NCI-H1092 (cell line): Measurements from ENCODE around the gene RSPH10B.
A peak's percentile ranks its signal among the peaks of the same experiment; 100 is the strongest.
"Not testable (repeated sequence)": the region's sequence is repeated elsewhere in the genome, so short reads cannot be mapped to it uniquely, and the experiment has no call there.

ENCODE experiments used
- DNase-seq: peaks from one replicate; lab custom pipeline; 2025; lab: John Stamatoyannopoulos, UW

Gene RSPH10B

DNA sequence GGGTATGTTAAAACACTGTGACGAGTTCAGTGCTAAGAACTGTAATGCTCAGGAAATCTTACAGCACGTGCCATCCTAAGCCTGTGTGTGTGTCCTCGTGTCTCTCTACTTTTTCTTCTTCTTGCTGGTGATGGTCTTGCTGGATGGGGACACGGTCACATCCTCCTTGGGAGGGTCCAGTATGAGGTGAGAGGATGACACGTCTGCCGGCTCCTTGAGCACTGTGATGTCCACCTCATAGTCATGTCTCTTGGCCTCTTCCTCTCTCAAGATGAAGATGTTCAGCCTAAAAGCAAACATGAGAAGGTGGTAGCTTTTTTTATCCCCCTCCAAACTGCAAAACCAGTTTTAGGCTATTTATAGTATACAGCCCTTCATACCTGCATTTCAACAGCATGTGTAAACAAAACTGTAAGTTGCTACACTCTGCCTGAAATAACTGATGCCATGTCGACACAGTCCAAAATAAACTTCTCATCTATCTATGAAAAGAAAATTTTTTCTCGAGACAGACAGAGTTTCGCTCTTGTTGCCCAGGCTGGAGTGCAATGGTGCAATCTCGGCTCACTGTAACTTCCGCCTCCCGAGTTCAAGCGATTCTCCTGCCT, 44.1 kb downstream of the RSPH10B start:
- not testable (repeated sequence) for DNase-seq

DNA sequence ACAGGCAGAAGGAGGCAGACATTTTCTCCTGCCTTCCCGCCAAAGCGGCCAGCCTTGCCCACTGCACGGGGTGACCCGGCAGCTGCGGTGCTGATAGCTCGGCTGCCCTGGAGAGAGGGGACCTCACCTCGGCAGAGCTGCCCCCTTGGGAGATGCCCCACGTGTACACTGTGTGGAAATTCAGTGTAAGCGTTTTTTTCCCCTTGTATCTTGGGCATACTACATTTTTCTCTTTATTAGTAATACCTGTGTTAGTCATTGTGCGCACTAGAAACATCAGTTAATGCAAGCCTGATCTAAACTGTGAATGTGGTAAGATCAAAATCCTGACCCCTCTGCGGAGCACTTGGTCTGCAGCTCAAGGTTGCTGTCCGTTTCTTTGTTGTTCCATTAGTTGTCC, 45.9 kb downstream of the RSPH10B start:
- not testable (repeated sequence) for DNase-seq

- DNase-seq = not testable (repeated sequence)
Observed at GRCh38 chr7:5924180-5924579, 46.3 kb downstream of the RSPH10B start.

- not testable (repeated sequence) for DNase-seq
Observed at GRCh38 chr7:5916529-5916928, 54.0 kb downstream of the RSPH10B start.

DNA sequence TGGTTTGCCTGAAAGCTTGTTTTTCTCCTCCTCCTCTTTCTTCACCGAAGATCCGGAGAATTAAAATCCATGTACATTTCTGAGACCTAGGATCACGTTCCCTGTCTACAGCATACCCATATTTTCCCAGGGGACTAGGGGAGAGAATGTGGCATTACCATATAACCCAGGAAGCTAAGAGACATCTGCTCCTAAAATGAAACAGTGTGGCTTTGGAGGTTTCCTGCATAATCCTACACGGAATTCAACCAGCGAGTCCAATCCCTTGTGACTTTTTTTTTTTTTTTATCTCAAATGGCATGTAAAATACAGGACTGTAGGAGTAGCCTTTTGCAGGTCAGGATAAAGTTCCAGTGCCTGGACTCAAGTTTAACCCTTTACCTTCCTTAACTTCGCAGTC, 61.7 kb downstream of the RSPH10B start:
- DNase-seq = not testable (repeated sequence)

GRCh38 chr7:5904726-5905125, 65.8 kb downstream of the RSPH10B start:
- DNase-seq = not testable (repeated sequence)

GRCh38 chr7:5903002-5903401, 67.5 kb downstream of the RSPH10B start:
- not testable (repeated sequence) for DNase-seq

- peak; percentile 70 for DNase-seq
Observed at GRCh38 chr7:5898480-5899224, 71.8 kb downstream of the RSPH10B start, which contains the start of gene CCZ1. CCZ1 (plus strand) TSS chr7:5898733; CDS start chr7:5898800, 67 bp downstream.

- DNase-seq = not testable (repeated sequence)
Observed at GRCh38 chr7:5897369-5897919, 73.0 kb downstream of the RSPH10B start.

DNA sequence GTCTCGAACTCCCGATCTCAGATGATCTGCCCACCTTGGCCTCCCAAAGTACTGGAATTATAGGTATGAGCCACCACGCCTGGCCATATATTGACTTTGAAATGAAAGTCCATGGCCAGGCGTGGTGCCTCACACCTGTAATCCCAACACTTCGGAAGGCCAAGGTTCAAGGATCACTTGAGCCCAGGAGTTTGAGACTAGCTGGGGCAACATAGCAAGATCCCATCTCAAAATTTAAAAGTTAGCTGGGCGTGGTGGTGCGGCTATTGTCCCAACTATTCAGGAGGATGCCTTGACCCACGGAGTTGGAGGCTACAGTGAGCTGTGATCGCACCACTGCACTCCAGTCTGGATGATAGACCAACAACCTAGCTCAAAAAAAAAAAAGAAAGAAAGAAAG, 78.0 kb downstream of the RSPH10B start:
- DNase-seq = no peak

DNA sequence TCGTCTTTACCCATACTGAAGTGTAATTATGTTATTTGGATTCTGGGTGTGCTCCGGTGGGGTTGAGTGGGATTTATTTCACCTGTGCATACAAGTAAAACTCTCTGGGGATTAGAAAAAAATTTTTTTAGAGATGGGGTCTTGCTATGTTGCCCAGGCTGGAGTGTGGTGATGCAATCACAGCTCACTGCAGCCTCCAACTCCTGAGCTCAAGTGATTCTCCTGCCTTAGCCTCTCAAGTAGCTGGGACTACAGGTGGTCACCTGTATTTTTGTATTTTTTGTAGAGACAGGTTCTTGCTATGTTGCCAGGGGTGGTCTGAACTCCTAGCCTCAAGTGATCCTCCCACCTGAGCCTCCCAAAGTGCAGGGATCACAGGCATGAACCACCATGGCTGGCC, 80.2 kb downstream of the RSPH10B start:
- DNase-seq = not testable (repeated sequence)

DNA sequence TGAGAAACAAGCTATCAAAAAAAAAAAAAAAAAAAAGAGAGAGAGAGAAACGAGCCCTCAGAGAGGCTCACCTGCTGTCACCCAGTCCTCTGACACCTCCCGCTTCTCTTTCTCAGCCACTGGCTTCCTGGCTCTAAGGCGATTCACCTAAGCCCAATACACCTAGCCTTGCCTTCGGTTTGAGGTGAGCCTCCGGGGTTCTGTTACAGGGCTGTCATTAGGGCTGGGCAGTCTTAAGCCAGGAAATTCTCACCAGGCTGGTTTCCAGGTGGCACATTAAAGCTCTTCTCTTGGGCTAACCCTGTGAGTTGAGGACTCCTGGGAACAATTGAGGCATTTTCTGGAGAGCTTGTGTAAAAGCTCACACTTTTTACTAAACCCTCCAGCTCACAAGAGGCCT, 82.5 kb downstream of the RSPH10B start:
- DNase-seq = peak; percentile 30

GRCh38 chr7:5884431-5884830, 86.1 kb downstream of the RSPH10B start:
- not testable (repeated sequence) for DNase-seq

GRCh38 chr7:5880106-5880505, 90.4 kb downstream of the RSPH10B start:
- DNase-seq = not testable (repeated sequence)

DNA sequence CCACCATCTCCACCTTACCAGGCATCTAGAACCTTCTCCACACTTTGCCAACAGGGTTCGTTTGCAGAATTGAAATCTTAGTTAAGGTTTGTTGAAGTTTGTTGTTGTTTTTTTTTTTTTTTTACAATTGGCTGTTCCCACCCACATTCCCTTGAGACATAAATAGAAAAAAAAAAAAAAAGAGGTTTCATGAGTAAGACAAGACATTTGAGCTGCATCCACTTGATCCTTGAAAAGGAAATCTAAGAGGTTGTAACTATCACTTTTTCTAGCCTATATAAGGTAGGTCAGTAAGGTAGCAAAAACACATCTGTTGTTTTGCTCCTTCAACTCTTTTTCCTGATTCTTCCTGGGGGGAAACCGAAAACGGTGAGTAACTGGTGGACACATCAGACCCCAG, 90.9 kb downstream of the RSPH10B start:
- not testable (repeated sequence) for DNase-seq
